WI38 (cell line): ENCODE measurements around the gene PACRG.

Experiments
- H3K4me3 ChIP-seq: 2 replicates; pipeline ENCODE4 v1.5.1; 2011; ENCODE audit warnings: low read depth, mild to moderate bottlenecking, control low read depth, low read length
- TF ChIP-seq, protein P1 (sequence below): IDR thresholded peaks from 2 replicates; pipeline ENCODE4 v1.5.1; 2012; ENCODE audit warnings: low read depth, mild to moderate bottlenecking, control low read depth, low read length

The PACRG gene

DNA sequence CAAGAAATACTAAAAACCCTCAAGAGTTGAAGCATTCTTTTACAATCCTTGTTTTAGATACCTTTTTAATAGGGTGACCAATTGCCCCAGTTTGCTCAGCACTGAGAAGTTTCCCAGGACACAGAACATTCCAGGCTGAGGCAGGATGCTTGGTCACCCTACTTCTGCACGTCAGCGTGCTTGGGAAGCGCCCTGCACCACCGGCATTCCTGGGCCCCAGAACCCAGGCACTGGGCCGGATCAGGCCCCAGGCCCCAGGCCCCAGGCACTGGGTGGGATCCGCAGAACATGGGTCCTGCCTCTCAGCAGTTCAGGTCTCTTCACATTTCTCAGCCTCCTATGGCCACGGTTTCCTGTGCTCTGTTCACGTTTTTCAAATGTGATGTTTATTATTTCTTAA is 472.9 kb downstream of the PACRG start:
- TF ChIP-seq, protein P1, sequence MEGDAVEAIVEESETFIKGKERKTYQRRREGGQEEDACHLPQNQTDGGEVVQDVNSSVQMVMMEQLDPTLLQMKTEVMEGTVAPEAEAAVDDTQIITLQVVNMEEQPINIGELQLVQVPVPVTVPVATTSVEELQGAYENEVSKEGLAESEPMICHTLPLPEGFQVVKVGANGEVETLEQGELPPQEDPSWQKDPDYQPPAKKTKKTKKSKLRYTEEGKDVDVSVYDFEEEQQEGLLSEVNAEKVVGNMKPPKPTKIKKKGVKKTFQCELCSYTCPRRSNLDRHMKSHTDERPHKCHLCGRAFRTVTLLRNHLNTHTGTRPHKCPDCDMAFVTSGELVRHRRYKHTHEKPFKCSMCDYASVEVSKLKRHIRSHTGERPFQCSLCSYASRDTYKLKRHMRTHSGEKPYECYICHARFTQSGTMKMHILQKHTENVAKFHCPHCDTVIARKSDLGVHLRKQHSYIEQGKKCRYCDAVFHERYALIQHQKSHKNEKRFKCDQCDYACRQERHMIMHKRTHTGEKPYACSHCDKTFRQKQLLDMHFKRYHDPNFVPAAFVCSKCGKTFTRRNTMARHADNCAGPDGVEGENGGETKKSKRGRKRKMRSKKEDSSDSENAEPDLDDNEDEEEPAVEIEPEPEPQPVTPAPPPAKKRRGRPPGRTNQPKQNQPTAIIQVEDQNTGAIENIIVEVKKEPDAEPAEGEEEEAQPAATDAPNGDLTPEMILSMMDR = no peak
- no peak overlapping the region for H3K4me3 ChIP-seq

DNA sequence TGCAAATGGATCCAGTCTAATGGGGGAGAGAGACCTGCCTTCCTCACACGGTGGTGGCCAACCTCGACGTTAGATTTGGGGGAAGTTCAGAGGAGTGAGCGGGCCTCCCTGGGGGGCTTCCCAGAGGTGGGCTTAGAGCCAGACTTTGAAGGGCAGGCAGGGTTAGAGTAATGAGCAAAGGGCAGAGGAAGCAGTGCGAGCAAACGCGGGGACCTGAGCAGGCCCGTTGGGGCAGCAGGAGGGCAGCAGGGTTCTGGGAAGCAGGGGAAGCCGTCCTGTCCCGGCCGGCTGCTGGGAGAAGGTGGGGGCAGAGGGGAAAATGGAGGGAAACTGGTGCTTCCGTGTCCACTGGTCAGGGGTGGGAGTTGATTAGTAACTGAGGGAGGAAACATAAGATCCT is 474.1 kb downstream of the PACRG start:
- H3K4me3 ChIP-seq = no peak overlapping the region
- TF ChIP-seq, protein P1 = no peak

DNA sequence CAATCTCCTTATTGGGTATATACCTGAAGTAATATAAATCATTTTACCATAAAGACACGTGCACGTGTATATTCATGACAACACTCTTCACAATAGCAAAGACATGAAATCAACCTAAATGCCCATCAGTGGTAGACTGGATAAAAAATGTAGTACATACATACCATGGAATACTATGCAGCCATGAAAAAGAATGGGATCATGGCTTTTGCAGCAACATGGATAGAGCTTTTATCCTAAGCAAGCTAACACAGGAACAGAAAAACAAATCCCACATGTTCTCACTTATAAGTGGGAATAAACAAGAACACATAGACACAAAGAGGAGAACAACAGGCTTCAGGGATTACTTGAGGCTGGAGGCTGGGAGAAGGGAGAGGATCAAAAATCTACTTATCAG is 478.4 kb downstream of the PACRG start:
- H3K4me3 ChIP-seq = no peak overlapping the region
- TF ChIP-seq, protein P1 = no peak

DNA sequence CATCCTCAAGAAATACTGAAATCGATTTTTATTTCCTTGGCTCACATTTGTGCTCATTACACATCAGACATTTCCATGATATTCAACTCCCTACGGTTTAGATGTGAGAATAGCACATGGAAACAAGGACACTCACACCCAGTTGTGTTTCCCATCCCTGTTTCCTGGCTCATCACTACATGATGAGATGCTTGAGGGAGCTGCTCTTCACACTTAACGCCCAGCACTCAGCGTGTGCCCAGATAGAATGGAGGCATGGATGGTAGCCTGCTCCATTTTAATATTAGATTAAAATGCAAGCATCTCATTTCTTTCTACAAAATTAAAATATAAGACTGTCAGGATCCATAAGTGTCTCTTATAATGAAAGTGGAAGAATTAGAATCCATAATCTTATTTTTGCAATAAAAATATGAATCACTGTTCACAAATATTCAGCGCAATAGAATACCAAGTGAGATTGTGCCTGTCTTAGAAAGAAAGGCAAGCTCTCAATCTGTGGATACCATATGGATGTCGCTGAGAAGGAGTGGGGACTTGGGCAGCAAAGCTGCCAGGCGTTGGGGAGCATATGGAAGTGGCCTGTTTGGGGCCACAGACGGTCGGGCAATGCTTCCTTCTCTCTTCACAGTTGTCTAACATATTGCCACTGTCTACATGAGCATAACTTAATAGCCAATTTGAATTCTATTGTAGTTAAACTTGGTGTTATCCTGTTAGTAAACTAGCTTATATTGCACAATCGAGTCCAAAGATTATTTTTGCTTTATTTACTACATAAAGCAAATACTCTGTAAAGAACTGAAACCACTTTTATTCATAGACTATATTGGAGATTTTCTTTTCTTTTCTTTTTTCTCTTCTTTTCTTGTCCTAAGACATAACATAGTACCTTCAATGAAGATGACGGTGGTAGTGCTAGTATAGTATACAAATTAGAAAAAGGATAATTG is 479.9 kb downstream of the PACRG start:
- H3K4me3 ChIP-seq = no peak overlapping the region
- TF ChIP-seq, protein P1 = no peak

DNA sequence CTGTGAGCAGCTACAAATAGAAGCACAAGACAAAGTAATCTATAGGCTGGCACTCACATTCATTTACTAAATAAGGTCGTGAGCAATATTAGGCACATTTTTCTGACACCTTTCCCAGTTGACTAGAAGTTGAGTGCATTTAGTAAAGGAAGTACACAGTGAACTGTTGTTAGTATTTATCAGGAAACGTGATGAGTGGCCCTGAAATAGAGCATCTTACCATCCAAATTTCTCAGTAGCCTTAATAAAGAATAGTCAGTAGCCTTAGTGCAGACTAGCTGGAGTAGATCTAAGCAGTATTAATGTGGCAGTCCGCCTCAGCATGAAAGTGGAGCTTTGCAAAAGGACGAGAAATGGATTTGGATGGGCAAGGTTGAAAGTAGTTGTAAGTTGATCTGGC is 481.2 kb downstream of the PACRG start:
- TF ChIP-seq, protein P1 = no peak
- H3K4me3 ChIP-seq = no peak overlapping the region

DNA sequence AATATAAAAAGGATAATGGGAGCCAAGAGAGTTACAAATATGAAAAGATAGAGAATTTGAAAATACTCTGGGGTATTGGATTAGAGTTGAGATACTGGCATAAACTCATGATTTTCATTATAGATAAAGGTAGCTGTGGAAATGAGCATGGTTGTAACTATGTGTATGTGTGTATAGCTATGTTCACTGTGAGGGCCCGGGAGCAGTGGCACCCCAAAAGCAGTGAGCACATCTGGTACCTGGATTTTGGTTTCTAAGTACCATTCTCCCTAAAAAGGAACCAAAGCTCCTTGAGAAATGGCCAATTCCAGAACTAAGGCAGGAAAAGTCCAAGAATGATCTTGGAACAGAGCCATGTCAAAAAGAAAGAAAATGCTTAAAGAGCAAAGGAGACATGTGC is 484.3 kb downstream of the PACRG start:
- TF ChIP-seq, protein P1 = no peak
- no peak overlapping the region for H3K4me3 ChIP-seq

DNA sequence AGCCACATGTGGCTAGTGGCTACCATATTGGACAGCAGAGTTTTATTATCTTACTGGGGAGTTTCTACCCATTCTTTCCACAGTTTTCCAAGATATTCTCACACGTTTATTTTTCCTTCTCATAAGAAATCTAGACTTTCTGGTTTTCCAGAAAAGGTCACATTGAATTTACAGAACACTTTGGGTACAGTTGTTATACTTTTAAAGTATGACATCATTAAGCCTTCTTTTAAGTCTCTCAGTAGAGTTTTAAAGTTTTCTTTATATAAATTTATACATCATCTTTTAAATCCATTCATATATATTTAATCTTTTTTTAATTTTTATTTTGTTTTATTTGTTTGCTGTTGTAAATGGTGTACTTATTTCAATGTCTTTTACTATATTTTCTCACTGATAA is 486.5 kb downstream of the PACRG start:
- TF ChIP-seq, protein P1 = no peak
- no peak overlapping the region for H3K4me3 ChIP-seq
